ENCODE measurements around the gene CDK5RAP1. TPM values are rescaled to one million over a fixed set of nuclear protein-coding genes. Genes with fewer than 3 reads are reported as not detected.

The CDK5RAP1 gene
- total and polyA plus RNA-seq, 2 of the 8 experiments (the other 6 are each of a cell fraction or from before 2014, with no cell fraction given), result 37.8 to 46.6 TPM

- no peaks in the 10 kb centered on the region for H3K9me3 ChIP-seq (ENCODE audit: insufficient read depth in 2 of 2, low read depth in 1 of 2, low read length in 1 of 2)
- no peak overlapping the region for H2AFZ ChIP-seq (ENCODE audit: low read length)
- no peak overlapping the region for H3K23ac ChIP-seq (ENCODE audit: insufficient read length)
- no peak overlapping the region for H3K4me2 ChIP-seq (ENCODE audit: insufficient read depth in 1 of 2, low read depth in 2 of 2, low read length in 2 of 2)
- ChIA-PET CTCF (ENCODE audit: partially characterized antibody) (interaction anchor here (0.6 to 1.1 kb wide), 2 partner anchors 15 to 64 kb away, joined by 3 read pairs; no protein-coding TSS in a partner anchor), POLR2A (ENCODE audit: partially characterized antibody) (interaction anchor here (1.6 kb wide), 1 partner anchor 17 kb away, joined by 3 read pairs; no protein-coding TSS in a partner anchor)
- no peak overlapping the region for H2AK5ac ChIP-seq (ENCODE audit: low read depth, low read length)
- peaks cover 0 to 5% of the 10 kb centered on the region in 2 experiments for H4K20me1 ChIP-seq (replicated peaks in 1 of 2; ENCODE audit: control insufficient read depth in 1 of 2, insufficient read depth in 2 of 2, low read length in 2 of 2)
- no peak overlapping the region for H2BK15ac ChIP-seq (ENCODE audit: low read length)
- no peak overlapping the region for H4K8ac ChIP-seq (ENCODE audit: extremely low read depth, insufficient read depth, low read length)
- no peak overlapping the region for H2BK20ac ChIP-seq (ENCODE audit: low read length)
- H3K79me1 ChIP-seq (ENCODE audit: low read depth, low read length), result no peaks in the 10 kb centered on the region; the same call in 1 of the 2 replicates
- no peak overlapping the region for H3K27ac ChIP-seq (ENCODE audit: low read depth, low read length)
- WGBS, 2 experiments (ENCODE audit: extremely low coverage in 1 of 2, insufficient coverage in 1 of 2, insufficient read length in 1 of 2, insufficient replicate concordance in 2 of 2, low coverage in 1 of 2, low lambda C conversion rate in 2 of 2, missing lambda C conversion rate in 1 of 2), result 88% methylated on average over 4 of the region's 4 CpGs; no CpG with 5 or more reads in 1 of the 2 experiments
- no peak overlapping the region for H3K4me3 ChIP-seq (ENCODE audit: extremely low read depth in 1 of 4, insufficient read depth in 2 of 4, low read depth in 3 of 4, low read length in 4 of 4)
- H3K23me2 ChIP-seq (ENCODE audit: low read depth, low read length), result no peaks in the 10 kb centered on the region
- H3K4ac ChIP-seq (replicated peaks; ENCODE audit: insufficient read length, low read depth, low read length), result no peak overlapping the region
- no peak overlapping the region for H4K5ac ChIP-seq (ENCODE audit: insufficient read length, low read depth, low read length)
- DNase-seq (ENCODE audit: low read depth in 1 of 2, low spot score in 2 of 2) (no peak), FAIRE-seq (no peak)
- no peak overlapping the region for H3K56ac ChIP-seq (replicated peaks; ENCODE audit: insufficient read length, low read depth, low read length)
- H3K27me3 ChIP-seq (replicated peaks in 1 of 4; ENCODE audit: control insufficient read depth in 3 of 4, extremely low read depth in 1 of 4, insufficient read depth in 3 of 4, low read length in 3 of 4), result no peaks in the 10 kb centered on the region
- H2BK5ac ChIP-seq (ENCODE audit: low read depth, low read length), result no peak overlapping the region
- H3K9ac ChIP-seq (replicated peaks in 1 of 4; ENCODE audit: extremely low read depth in 1 of 4, low read depth in 3 of 4, low read length in 3 of 4), result no peak overlapping the region
- peaks cover 0 to 23% of the 10 kb centered on the region in 2 experiments; a peak in 2 of 4 replicates for H3K79me2 ChIP-seq (ENCODE audit: control insufficient read depth in 1 of 2, insufficient read depth in 2 of 2, low read length in 2 of 2)
- peaks cover 4 to 52% (median 27%) of the 10 kb centered on the region in 4 experiments for H3K36me3 ChIP-seq (ENCODE audit: control insufficient read depth in 2 of 4, insufficient read depth in 4 of 4, low read length in 3 of 4)
- H3K14ac ChIP-seq (ENCODE audit: insufficient read length), result no peak overlapping the region
- H2BK12ac ChIP-seq (ENCODE audit: low read depth, low read length), result no peak overlapping the region
- no peak overlapping the region for H3K18ac ChIP-seq (ENCODE audit: extremely low read depth, low read length)
- H4K91ac ChIP-seq (replicated peaks; ENCODE audit: insufficient read length, low read length), result no peak overlapping the region
- TF ChIP-seq ATF2 (IDR thresholded peaks at IDR 0.05; ENCODE audit: low read length), result no peak
- no peaks in the 10 kb centered on the region for H3K4me1 ChIP-seq (replicated peaks in 1 of 4; ENCODE audit: control insufficient read depth in 3 of 4, insufficient read depth in 4 of 4, low read length in 3 of 4)
- no peak overlapping the region for H2BK120ac ChIP-seq (replicated peaks; ENCODE audit: low read depth, low read length)
Measured at GRCh38 chr20:33393609-33394008, 7.7 kb downstream of the CDK5RAP1 start.

Measured in H1 (cell line).